SK-N-DZ (cell line): ENCODE measurements around the gene MOK.
"Not testable (repeated sequence)": the region's sequence is repeated elsewhere in the genome, so short reads cannot be mapped to it uniquely, and the experiment has no call there.

Experiments used
- DNase-seq: peaks from one replicate; pipeline ENCODE4 v3.0.0-alpha.2; 2015; ENCODE audit warnings: low spot score

MOK gene

DNA sequence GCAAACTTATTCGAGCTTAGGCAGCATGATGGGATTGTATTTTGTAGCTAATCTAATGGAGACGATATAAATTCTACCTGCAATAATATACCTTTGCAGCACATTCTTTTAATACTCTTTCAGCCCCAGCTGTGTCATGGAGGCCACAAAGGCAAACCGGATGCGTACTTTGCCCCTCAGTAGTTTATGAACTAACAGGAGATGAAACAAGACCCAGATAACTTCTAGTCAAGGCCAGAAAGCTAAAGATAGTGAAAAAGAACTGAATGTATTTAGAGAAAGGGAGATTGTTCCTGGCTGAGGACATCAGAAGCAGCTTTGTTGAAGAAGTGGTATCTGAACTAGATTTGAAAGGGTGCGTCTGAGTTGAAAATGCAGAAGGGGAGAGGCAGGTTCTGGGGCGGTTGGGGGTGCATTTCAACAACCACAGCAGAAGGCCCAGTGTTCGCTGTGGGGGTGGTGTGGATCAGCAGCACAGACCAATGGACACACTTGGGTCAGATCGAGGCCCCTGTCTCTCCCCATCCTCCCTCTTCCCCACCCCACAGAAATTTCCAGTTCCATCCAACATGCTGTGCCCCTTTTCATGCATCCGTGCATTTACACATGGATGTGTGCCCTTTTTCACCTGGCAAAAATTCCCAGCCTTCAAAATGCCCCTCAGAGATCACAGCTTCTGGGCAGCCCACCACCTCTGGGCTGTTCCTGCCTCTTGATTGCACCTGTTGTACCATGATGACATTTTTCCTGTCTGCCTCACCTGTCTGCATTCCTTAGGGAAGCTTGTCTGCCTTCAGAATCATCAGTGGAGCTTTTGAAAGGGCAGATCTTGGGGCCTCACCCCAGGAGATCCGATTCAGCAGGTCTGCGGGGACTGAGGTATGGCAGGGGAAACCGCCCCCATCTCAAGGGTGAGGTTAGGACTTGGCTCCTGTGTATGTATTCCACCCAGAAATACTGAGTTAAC lies 16.8 kb upstream of the MOK start:
- no peak for DNase-seq

DNA sequence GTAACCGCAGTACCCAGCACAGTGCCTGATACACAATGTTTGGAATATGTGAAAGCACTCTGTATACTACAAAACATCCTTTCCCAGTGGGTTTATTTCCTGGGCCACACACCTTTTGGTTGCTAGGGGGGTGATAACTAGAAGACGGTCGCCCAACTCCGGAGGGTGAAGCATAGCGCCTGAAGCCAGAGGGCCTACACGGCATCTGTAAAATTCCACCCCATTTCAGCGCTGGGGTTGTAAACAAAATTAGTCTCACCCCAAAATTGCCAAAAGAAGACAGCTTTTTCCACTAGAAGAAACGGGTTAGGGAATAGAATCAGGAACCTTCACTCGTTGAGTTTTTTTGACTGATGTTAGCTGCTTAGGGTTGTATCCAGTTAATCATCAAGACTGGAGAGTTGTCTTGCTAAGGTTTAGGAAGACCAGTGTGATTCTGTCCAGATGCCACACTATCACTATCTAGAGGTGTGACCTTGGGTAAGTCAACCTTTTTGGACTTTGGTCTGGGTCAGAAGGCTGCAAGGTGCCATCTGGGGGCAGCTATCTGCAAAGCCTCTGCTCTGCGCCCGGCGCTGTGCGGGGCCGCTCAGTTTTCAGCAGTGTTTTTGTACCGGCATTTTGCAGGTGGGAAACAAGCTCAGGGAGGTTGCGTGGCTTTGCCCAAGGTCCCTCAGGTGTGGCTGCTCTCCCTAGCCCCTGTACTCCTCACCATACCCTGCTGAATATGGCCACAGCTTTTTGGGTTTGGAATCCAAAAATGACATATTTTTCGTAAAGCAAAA lies 15.9 kb upstream of the MOK start:
- no peak for DNase-seq

DNA sequence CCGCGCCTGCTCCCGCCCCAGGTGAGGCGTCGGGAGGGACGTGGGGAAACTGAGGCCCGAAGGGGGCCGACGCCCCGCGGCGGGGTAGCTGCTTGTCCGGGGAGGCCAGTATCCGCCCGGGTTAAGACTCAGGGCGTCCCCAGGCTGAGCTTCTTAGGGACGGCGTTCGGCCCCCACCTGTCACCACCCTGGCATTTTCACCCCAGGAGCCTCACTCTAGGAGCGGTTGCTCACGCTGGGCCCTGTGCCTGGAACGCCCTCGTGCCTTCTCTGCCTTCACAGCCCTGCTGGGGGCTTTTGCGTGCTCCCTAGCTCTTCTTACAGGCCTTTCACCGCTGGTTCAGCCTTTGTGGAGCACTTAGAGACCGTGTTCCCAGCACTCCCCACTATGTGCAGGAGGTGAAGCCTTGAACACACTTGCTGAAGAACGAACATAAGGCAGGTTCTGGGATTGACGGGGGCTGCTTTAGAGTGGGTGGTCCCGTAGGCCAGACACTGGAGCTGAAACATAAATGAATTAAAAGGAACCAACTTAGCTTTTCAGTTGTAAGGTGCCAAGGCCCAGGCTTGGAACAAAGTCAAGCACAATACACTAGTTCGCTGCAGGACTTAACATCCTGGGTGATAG lies 15.2 kb upstream of the MOK start:
- no peak for DNase-seq

DNA sequence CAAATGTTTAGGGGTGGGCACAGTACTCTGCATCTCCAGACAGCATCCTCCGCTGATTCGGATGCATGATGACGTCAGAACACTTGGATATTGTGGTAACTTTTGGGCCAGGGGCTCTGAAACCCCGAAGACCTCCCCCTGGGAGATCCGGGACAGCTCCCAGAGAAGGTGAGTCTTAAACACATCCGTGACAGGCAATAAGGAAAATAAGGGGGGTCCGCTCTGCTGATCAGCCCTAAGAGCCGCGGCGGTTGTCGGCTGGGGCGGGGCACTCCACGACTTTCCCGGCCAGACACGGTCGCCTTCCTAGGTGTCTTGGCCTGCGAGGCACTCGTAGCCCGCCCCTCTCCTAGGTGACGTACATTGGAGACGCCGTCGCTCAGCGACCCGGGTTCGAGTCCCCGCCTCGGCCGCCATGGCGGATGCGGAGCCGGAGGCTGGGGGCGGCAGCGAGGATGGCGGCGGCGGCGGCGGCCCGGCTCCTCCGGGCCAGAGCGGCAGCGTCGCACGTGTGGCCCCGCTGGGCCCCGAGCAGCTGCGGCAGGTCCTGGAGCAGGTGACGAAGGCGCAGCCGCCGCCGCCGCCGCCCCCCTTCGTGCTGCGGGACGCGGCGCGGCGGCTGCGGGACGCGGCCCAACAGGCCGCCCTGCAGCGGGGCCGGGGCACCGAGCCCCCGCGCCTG lies 14.5 kb upstream of the MOK start, which contains the start of gene ZNF839:
TSS of gene ZNF839 (plus strand) at position 396 of the 682 bp plus-strand sequence. CDS start at position 416, 20 bp downstream.
- peak; percentile 80 for DNase-seq

DNA sequence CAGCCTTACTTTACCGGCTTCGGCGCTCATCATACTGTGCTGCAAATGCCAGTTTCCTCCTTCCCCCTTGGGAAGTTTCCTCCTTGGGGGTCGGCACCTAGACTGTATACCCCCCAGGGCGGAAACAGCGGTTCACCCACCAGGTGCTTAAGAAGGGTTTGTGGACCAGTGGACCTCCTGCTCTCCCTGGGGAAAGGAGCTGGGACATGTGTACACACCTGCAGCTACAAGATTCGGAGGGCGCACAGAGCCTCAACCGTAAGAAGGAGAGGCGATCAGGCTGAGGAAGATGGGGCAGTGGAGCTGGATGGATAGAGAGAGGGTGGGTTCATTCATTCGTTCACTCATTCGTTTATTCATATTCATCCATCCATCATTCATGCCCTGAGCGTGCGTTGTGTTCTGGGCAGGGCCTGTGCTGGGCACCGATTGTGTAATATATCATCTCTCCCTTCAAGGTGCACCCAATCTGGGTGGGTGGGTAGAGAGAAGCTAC lies 13.9 kb upstream of the MOK start:
- no peak for DNase-seq

DNA sequence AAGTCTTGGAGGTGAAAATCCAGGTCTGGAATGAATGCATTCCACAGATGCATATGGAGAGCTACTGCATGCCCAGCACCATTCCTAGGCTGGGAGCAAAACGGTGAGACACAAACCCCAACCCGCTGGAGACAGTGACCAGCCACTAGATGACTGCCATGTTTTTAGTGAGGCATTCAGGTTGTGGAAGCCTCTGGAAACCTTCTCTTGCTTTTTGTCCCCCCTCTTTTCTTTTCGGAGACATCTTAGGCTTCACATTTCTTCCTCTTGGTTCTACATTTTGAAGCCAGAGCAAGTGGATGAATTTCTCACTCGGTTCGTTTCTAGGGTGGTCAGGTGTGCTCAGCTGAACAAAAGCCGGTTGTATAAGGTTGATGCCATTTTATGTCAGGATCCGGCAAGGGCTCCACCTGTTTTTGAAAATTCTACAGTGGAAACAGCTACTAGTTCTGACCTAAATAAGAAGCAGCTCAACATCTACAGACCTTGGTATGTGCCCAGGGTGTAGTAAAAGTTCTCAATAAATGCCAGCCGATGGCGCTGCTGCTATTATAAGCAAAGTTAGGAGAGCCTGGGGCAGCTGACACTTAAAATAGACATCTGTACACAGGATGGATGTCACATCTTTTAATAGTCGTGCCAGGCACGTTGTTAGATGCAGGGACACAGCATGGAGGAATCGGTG lies 12.7 kb upstream of the MOK start:
- DNase-seq: no peak

DNA sequence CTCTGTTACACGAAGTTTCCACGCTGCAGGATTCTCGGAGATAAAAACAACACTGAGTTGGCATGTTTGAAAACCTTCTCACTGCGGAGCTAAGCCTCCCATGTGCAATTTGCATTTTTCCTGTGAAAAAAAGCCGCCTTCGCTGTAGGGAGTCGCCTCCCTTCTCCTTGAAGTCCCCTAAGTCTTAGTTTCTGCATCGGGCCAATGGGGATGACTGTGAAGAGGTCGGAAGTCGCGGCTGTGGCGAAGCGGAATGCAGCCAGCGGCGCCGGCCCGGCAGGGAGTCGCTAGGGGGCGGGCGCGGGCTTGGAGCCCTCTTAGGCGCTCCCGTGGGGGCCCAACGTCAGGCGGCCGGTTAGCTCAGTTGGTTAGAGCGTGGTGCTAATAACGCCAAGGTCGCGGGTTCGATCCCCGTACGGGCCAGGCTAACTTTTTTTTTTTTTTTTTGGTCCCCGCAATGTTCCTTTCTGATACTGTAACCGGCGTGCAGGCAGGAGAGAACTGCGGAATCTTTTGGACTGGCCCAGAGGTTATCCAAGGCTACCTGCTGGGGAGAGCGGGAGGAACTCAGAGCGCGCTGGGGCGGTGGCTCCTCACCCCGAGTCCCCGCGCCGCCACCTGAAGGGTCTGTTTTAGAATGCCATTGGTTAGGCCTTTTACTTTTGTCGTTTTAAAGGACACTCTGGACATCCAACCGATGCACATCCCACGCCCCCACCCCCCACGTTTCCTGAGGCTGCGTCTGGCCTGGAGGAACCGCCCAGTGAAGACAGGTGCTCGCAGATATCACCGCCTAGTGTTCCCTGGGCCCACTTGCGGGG lies 12.0 kb upstream of the MOK start:
- peak; percentile 84 for DNase-seq

DNA sequence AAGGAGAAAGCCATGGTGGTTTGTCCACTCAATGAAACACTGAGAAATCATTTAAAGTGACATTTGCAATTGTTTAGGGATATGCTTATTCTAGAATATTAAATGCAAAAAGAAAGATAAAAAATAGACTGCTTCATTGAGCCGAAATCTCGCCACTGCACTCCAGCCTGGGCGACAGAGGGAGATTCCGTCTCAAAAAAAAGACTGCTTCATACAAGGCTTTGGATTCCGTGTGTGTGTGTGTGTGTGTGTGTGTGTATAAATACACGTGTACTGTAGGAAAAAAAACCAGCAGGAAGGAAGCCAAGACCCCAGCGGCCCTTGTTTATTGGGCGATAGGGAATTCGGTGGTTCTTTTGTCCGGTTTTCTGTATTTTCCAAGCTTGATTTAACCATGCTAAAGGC lies 11.4 kb upstream of the MOK start:
- DNase-seq: no peak

DNA sequence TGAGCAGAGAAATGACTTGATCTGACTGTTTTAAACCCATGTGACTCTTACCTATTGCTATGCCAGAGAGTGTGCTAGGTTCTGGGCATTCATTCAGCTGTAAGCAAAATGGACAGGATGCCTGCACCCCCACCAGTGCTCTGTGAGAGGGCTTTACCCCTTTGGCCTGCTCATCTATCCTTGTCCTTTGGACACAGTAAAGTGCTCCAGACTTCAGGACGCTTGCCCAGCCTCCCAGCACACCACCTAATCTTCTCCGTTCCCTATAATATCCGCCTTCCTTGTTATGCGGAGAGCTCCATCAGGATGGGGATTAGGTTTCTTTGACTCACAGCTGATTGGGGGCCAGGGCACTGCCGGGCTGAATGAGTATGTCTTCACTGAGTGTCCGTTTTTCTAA lies 10.2 kb upstream of the MOK start:
- DNase-seq: peak; percentile 31

DNA sequence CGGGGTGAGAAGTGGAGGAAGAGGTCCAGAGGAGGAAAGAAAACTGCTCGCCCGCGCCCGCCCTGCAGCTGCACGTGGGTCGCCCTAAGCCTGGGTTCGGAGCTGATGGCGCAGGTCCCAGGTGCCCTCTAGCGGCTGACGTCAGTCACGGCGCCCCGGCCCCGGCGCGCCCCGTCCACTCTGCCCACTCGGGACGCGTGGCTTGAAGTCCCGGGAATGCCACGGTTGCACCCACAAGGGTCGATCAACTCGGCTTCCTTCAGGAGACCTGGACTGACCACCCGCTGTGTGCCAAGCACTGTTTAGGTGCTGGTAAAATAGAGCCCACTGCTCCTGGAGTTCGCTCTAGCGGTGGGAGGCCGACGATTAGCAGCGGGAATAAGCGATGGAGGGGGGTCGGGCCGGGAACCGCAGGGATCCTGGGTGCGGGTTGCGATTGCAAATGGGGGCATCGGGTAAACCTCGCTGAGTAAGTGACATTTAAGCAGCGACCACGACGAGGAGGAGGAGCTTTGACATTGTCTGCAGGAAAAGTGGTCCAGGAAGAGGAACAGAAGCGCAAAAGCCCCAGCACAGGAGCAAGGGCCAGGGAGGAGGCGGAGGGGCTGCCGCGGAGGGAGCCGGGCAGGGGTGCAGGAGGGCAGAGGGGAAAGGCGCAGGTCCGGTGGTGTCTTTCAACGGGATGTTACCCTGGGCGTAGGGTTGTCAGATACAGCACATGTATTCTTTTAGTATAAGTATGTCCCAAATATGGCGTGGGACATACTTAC lies 9.5 kb upstream of the MOK start:
- peak; percentile 66 for DNase-seq

DNA sequence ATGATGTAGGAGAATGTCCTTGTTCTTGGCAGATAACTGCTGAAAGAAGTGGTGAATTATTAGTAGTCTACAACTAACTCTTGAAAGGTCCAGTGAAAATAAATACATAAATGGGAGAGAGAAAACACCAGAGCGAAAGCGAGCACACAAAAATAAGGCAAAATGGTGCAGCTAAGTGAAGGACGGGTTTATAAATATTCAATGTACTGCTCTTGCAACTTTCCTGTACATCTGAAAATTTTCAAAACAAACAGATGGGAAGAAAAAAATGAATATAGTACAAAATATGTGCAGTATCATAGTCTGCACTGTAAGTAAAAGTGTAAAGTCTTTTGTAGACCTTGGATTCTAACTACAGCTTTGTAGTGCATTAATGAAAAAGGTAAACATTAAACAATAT lies 1.3 kb downstream of the MOK start:
- no peak for DNase-seq

DNA sequence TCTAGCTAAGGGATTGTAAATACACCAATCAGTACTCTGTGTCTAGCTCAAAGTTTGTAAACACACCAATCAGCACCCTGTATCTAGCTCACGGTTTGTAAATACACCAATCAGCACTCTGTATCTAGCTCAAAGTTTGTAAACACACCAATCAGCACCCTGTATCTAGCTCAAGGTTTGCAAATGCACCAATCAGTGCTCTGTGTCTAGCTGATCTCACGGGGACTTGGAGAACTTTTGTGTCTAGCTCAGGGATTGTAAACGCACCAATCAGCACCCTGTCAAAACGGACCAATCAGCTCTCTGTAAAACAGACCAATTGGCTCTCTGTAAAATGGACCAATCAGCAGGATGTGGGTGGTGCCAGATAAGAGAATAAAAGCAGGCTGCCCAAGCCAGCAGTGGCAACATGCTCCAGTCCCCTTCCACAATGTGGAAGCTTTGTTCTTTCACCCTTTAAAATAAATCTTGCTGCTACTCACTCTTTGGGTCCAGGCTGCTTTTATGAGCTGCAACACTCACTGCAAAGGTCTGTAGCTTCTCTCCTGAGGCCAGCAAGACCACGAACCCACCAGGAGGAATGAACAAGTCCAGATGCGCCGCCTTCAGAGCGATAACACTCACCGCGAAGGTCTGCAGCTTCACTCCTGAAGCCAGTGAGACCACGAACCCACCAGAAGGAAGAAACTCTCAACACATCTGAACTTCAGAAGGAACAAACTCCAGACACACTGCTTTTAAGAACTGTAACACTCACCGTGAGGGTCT lies 6.5 kb downstream of the MOK start:
- not testable (repeated sequence) for DNase-seq

DNA sequence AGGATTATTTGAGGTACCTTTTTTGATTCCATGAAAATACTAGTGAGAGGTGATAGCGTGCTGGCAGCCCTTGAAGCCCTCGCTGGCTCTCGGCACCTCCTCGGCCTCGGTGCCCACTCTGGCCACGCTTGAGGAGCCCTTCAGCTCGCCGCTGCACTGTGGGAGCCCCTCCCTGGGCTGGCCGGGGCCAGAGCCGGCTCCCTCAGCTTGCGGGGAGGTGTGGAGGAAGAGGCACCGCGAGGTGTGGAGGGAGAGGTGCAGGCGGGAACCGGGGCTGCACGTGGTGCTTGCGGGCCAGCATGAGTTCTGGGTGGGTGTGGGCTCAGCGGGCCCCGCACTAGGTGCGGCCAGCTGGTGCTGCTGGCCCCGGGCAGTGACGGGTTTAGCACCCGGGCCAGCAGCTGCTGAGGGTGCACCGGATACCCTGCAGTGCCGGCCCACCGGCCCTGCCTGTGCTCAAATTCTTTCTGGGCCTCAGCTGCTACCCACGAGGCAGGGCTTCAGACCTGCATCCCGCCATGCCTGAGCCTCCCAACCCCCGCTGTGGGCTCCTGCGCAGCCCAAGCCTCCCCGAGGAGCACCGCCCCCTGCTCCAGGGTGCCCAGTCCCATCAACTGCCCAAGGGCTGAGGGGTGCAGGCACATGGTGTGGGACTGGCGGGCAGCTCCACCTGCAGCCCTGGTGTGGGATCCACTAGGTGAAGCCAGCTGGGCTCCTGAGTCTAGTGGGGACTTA lies 7.4 kb downstream of the MOK start:
- DNase-seq: no peak

DNA sequence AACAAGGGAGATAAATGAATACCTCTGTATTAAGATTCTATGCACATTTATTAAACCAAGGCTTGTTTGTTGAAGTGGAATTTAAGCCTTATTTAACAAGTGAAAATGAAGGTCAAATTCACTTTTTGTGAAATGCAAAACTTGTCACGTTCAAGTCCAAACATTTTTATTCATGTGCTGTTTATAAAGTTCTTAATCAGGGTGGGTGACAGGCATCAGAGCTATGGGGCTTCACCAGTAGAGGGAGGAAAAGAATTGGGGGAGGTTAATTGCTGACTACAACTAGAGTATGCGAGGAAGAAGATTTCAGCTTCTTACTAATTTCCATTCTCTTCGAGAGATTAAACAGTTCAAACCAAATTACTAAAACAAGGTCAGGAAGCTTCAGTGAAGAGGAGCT lies 9.7 kb downstream of the MOK start:
- no peak for DNase-seq

DNA sequence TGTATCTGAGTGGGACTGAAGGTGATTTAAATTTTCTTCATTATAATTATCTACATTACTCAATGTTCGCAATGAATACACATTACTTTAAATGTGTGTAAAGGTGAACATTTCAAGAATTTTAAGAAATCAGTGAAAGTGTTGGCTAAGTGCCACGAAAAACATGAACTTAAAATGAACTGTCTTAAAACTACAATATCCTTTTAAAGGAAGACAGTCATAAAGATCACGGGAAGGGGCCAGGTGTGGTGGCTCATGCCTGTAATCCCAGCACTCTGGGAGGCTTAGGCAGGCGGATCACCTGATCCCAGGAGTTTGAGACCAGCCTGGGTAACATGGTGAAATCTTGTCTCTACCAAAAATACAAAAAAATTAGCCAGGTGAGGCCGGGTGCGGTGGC lies 11.2 kb downstream of the MOK start:
- DNase-seq: no peak

DNA sequence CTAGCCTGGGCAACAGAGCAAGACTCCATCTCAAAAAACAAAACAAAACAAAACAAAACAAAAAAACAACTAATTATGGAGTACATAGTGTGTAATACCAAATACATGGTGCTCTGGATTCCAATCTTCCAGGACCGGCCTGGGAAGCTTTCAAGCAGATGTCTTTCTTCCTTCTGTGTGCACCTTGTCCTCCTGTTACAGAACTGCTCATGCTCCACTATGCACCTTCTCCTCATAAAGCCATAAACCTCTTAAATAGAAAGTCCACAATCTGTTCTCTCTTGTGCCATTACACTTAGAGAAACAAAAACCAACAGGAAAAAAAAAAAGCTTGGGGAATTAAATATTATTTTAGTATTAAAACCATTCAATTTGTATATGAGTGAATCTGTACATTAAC lies 12.5 kb downstream of the MOK start:
- no peak for DNase-seq

DNA sequence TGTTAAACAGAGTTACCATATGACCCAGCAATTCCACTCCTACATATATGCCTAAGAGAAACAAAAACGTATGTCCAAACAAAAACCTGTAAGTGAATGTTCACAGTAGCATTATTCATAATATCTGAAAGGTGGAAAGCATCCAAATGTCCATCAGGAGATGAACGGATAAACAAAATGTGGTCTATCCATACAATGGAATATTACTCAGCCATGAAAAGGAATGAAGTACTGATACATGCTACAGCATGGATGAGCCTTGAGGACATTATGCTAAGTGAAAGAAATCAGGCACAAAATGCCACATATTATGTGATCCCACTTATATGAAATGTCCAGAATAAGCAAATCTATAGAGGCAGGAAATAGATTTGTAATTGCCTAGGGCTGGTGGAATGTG lies 16.8 kb downstream of the MOK start:
- no peak for DNase-seq

DNA sequence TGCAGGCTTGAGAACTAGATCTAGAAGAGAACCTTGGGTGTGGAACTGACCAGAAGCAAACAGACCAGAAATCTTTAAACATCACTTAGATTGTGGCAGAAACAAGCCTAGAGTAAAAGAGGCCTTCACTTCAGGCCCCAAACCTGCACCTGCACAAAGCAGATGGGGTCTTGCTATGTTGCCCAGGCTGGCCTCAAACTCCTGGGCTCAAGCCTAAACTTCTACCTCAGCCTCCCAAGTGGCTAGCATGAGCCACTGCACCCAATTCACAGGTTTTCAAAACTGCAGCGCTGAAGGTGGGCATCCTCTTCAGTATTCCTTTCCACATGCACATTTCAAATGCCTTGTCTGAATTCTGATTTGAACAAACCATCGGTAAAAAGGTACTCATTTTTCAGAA lies 19.9 kb downstream of the MOK start:
- no peak for DNase-seq
